ENCODE data around the gene TBP. TPM values are rescaled to one million over a fixed set of nuclear protein-coding genes. Genes with fewer than 3 reads are reported as not detected.

The TBP gene
- total and polyA plus RNA-seq, 2 of the 13 experiments (the other 11 are each of a cell fraction or from before 2014, with no cell fraction given): 21.7 to 28.1 TPM

- TF ChIP-seq CCAR2 (optimal IDR thresholded peaks at IDR 0.05; ENCODE audit: low read depth, low read length) (no peak), ZNF609 (CRISPR knock-in tag; IDR thresholded peaks at IDR 0.05; ENCODE audit: borderline replicate concordance) (no peak), ZFX (CRISPR knock-in tag; IDR thresholded peaks at IDR 0.05; ENCODE audit: low read depth) (peak; percentile 97), TERF1 (CRISPR knock-in tag; IDR thresholded peaks at IDR 0.05) (no peak), PAXIP1 (CRISPR knock-in tag; conservative IDR thresholded peaks at IDR 0.05) (no peak), NKX3-1 (CRISPR knock-in tag; IDR thresholded peaks at IDR 0.05) (no peak; the same call in 1 of the 2 replicates), CENPX (CRISPR knock-in tag; IDR thresholded peaks at IDR 0.05) (no peak), KDM5A (IDR thresholded peaks at IDR 0.05; ENCODE audit: borderline replicate concordance, low read length) (peak; percentile 76), HIVEP1 (CRISPR knock-in tag; IDR thresholded peaks at IDR 0.05) (no peak), KLF9 (CRISPR knock-in tag; IDR thresholded peaks at IDR 0.05; ENCODE audit: low read depth) (no peak), ZBTB38 (CRISPR knock-in tag; IDR thresholded peaks at IDR 0.05) (peak; percentile 67; the same call in 1 of the 2 replicates), THAP11 (CRISPR knock-in tag; IDR thresholded peaks at IDR 0.05) (peak; percentile 93), SP2 (CRISPR knock-in tag; IDR thresholded peaks at IDR 0.05) (peak; percentile 90), ZBTB4 (CRISPR knock-in tag; IDR thresholded peaks at IDR 0.05; ENCODE audit: borderline replicate concordance) (no peak), NFIB (CRISPR knock-in tag; IDR thresholded peaks at IDR 0.05; ENCODE audit: borderline replicate concordance) (no peak), SP4 (CRISPR knock-in tag; IDR thresholded peaks at IDR 0.05) (peak; percentile 79; the same call in 1 of the 2 replicates)
Observed at GRCh38 chr6:170584181-170584953, 30.2 kb downstream of the TBP start, which contains the start of gene PDCD2 (continued).

Data from HepG2 (cell line).